HFFc6 (cell line): ENCODE data around the gene BDH1. TPM values are rescaled to one million over a fixed set of nuclear protein-coding genes. Genes with fewer than 3 reads are reported as not detected.

Experiments
- DNase-seq: peaks from one replicate; pipeline ENCODE4 v3.0.0-alpha.2; 2018
- H3K27ac Mint-ChIP-seq: 2 replicates; pipeline ENCODE4 v1.8.0; 2020; ENCODE audit warnings: mild to moderate bottlenecking, mixed read lengths
- H3K27me3 Mint-ChIP-seq: 2 replicates; pipeline ENCODE4 v1.8.0; 2021; ENCODE audit warnings: mild to moderate bottlenecking, moderate library complexity, mixed read lengths; ENCODE audit not compliant: insufficient read depth
- H3K36me3 Mint-ChIP-seq: 2 replicates; pipeline ENCODE4 v1.8.0; 2021; ENCODE audit warnings: low read depth, mixed read lengths
- H3K4me1 Mint-ChIP-seq: 2 replicates; pipeline ENCODE4 v1.8.0; 2020; ENCODE audit warnings: low read depth, mixed read lengths
- H3K4me3 Mint-ChIP-seq: 2 replicates; pipeline ENCODE4 v1.8.0; 2020; ENCODE audit warnings: mild to moderate bottlenecking, moderate library complexity, mixed read lengths
- H3K9me3 Mint-ChIP-seq: 2 replicates; pipeline ENCODE4 v1.8.0; 2020; ENCODE audit warnings: mild to moderate bottlenecking, mixed read lengths
- CTCF ChIP-seq: fragments of 200-600 bp; sonication (generic); IDR thresholded peaks from 2 replicates; pipeline ENCODE4 v1.5.0; 2021; ENCODE audit warnings: antibody characterized with exemption, mild to moderate bottlenecking
- total RNA-seq, 6 experiments: library from RNA; stranded (reverse); fragmentation: NEBNext Ultra II Directional; extraction: Animal tissue kit (Norgen Biotek cat#: 25700); gene quantifications; 2 replicates in 1 of 6; 3 replicates in 5 of 6; pipeline ENCODE4 v1.2.3, GENCODE V29; 2021

Gene BDH1
- total RNA-seq, 6 experiments from 2014 or later, result 0.87 to 1.5 (median 1.2) TPM

- Mint-ChIP-seq H3K27ac (no peak overlapping the region), H3K36me3 (peaks cover 8% of the 10 kb centered on the region; the same call in 1 of the 2 replicates), H3K4me1 (peaks cover 35% of the 10 kb centered on the region), H3K4me3 (no peak overlapping the region), H3K27me3 (no peaks in the 10 kb centered on the region; the same call in none of the 2 replicates), H3K9me3 (peaks cover 7% of the 10 kb centered on the region)
- no peak for TF ChIP-seq CTCF
- no peak for DNase-seq
These were observed 59.6 kb downstream of the BDH1 start for GRCh38 chr3:197495999-197496745.

GRCh38 chr3:197495499-197495898 is 60.3 kb downstream of the BDH1 start:
- Mint-ChIP-seq H3K9me3 (peaks cover 7% of the 10 kb centered on the region), H3K36me3 (peaks cover 8% of the 10 kb centered on the region; the same call in 1 of the 2 replicates), H3K27me3 (no peaks in the 10 kb centered on the region; the same call in none of the 2 replicates), H3K4me1 (peaks cover 42% of the 10 kb centered on the region), H3K4me3 (no peak overlapping the region), H3K27ac (no peak overlapping the region)
- no peak for TF ChIP-seq CTCF
- no peak for DNase-seq

GRCh38 chr3:197495059-197495455 is 60.7 kb downstream of the BDH1 start:
- DNase-seq, result no peak
- no peak for TF ChIP-seq CTCF
- no peak overlapping the region for H3K27ac Mint-ChIP-seq
- no peak overlapping the region for H3K4me3 Mint-ChIP-seq
- H3K4me1 Mint-ChIP-seq, result peaks cover 45% of the 10 kb centered on the region
- H3K9me3 Mint-ChIP-seq, result peaks cover 7% of the 10 kb centered on the region
- H3K27me3 Mint-ChIP-seq, result no peaks in the 10 kb centered on the region; the same call in none of the 2 replicates
- H3K36me3 Mint-ChIP-seq, result peaks cover 8% of the 10 kb centered on the region; the same call in 1 of the 2 replicates

GRCh38 chr3:197494366-197495058 is 61.3 kb downstream of the BDH1 start:
- TF ChIP-seq CTCF, result no peak
- Mint-ChIP-seq H3K36me3 (peaks cover 8% of the 10 kb centered on the region; the same call in 1 of the 2 replicates), H3K27ac (no peak overlapping the region), H3K4me3 (no peak overlapping the region), H3K4me1 (peaks cover 45% of the 10 kb centered on the region), H3K9me3 (peaks cover 7% of the 10 kb centered on the region), H3K27me3 (no peaks in the 10 kb centered on the region; the same call in none of the 2 replicates)
- DNase-seq, result no peak

GRCh38 chr3:197493049-197493448 is 62.7 kb downstream of the BDH1 start:
- TF ChIP-seq CTCF, result no peak
- no peaks in the 10 kb centered on the region; the same call in none of the 2 replicates for H3K27me3 Mint-ChIP-seq
- no peak overlapping the region for H3K27ac Mint-ChIP-seq
- DNase-seq, result no peak
- H3K9me3 Mint-ChIP-seq, result peaks cover 5% of the 10 kb centered on the region
- H3K4me1 Mint-ChIP-seq, result peaks cover 54% of the 10 kb centered on the region
- H3K36me3 Mint-ChIP-seq, result 0 out of 2 replicates have a peak, but pooled peaks cover 2% of the 10 kb centered on the region
- H3K4me3 Mint-ChIP-seq, result no peak overlapping the region
